Adrenal gland (tissue), 12 donors: Measurements from ENCODE around the gene MIA2. TPM values are rescaled to one million over a fixed set of nuclear protein-coding genes. Genes with fewer than 3 reads are reported as not detected.

Experiments
- DNase-seq, 7 donors: peaks; one replicate each; pipeline ENCODE4 v3.0.0-alpha.2; 2019 to 2020
- H3K27ac ChIP-seq, 5 donors: fragments of 200-600 bp; sonication (generic) in 4 of 5; 1 replicate in 3 of 5; 2 replicates in 2 of 5; pipeline versions ENCODE4 v1.5.1 to v1.8.0; 2016 to 2020; ENCODE audit warnings: mild to moderate bottlenecking in 1 of 5
- H3K27me3 ChIP-seq: fragments of 200-600 bp; 2 replicates; pipeline ENCODE4 v1.8.0; 2021
- H3K36me3 ChIP-seq, 2 donors: fragments of 200-600 bp; replicated peaks in 1 of 2; 1 replicate in 1 of 2; 2 replicates in 1 of 2; pipeline versions ENCODE4 v1.5.1 to v1.8.0; 2018 to 2022
- H3K4me1 ChIP-seq, 2 donors: fragments of 200-600 bp; replicated peaks in 1 of 2; 1 replicate in 1 of 2; 2 replicates in 1 of 2; pipeline versions ENCODE4 v1.5.1 to v1.8.0; 2018 to 2021
- H3K4me3 ChIP-seq, 4 donors: fragments of 200-600 bp; sonication (generic) in 3 of 4; one replicate each; pipeline ENCODE4 v1.5.1; 2016 to 2018
- H3K9me3 ChIP-seq, 3 donors: fragments of 200-600 bp; sonication (generic) in 1 of 3; replicated peaks in 1 of 3; 1 replicate in 2 of 3; 2 replicates in 1 of 3; pipeline versions ENCODE4 v1.5.1 to v1.8.0; 2016 to 2021
- CTCF ChIP-seq, 6 experiments: fragments of 450-650 bp in 4 of 6; fragments of 200-600 bp in 2 of 6; sonication (generic) in 1 of 6; IDR thresholded peaks; 1 replicate in 5 of 6; 2 replicates in 1 of 6; pipeline versions ENCODE4 v1.5.1 to v1.8.0; 2016 to 2021; ENCODE audit warnings: antibody characterized with exemption in 6 of 6, mild to moderate bottlenecking in 2 of 6, moderate library complexity in 1 of 6
- POLR2A ChIP-seq, 2 donors: fragments of 450-650 bp; IDR thresholded peaks; one replicate each; pipeline ENCODE4 v1.6.1; 2017; ENCODE audit warnings: antibody characterized with exemption in 2 of 2, mild to moderate bottlenecking in 2 of 2, moderate library complexity in 1 of 2
- WGBS, 4 donors: extraction: QIAGEN DNeasy Blood & Tissue Kit in 2 of 4; methylation state at CpG; one replicate each; pipeline versions ENCODE4 v1.1.5 to v1.1.7; 2013 to 2017; 5-methylcytosine and 5-hydroxymethylcytosine counted together
- intact Hi-C, 2 donors: fragments of 100-400 bp; cut with DNase I; formaldehyde crosslinking; loops; one replicate each; pipeline versions ENCODE4 v1.14.1 to v1.15.0; 2022 to 2023
- polyA plus RNA-seq, 3 donors: library from polyadenylated mRNA; stranded (reverse); fragments of 200-250 nt in 2 of 3; fragments of 350-450 nt in 1 of 3; fragmentation: Illumina TruSeq in 1 of 3; extraction: RNeasy Lipid Tissue Mini Kit (QIAGEN cat#74804) in 1 of 3; gene quantifications; one replicate each; pipeline ENCODE4 v1.2.3, GENCODE V29; 2013 to 2014
- total RNA-seq, 9 donors: library from RNA; depleted of rRNA in 4 of 9; stranded (reverse); fragments of >200 nt in 4 of 9; fragments of 120-200 nt in 1 of 9; fragmentation: NEBNext Ultra II Directional in 1 of 9; extraction: Animal tissue kit (Norgen Biotek cat#: 25700) in 1 of 9; gene quantifications; one replicate each; pipeline versions ENCODE4 v1.1.0 to v1.2.4, GENCODE V29; 2013 to 2023
- donor health status: healthy with polysubstance abuse.
- donor health status: Bipolar disorder and iron deficiency.
- donor health status: DM: yes; HTN: yes; CAD: no.
- donor health status: DM: no; HTN: no; CAD: no.
- donor health status: DM: no; HTN: no; CAD: no.
- donor health status: DM: yes; HTN: yes; CAD: no.

Gene MIA2
- total and polyA plus RNA-seq, 12 donors: 24.8 to 62.0 (median 41.5) TPM

- intact Hi-C loops: loop anchor here in 1 of 2 donors (10.0 kb wide), 1 partner anchor 264 kb away; the partner anchor contains the start of gene SEC23A
- 50 to 56% (median 53%) methylated on average over 4 of the region's 4 CpGs for WGBS, 4 donors
- no peaks in the 10 kb centered on the region for H3K27me3 ChIP-seq
- TF ChIP-seq CTCF (IDR thresholded peaks at IDR 0.05): peak; percentile 31 to 90 (median 66)
- TF ChIP-seq POLR2A (IDR thresholded peaks at IDR 0.05): no peak
- H3K4me3 ChIP-seq: no peak overlapping the region
- peaks cover 0 to 18% of the 10 kb centered on the region in 2 donors for H3K4me1 ChIP-seq
- peaks cover 0 to 12% (median 0%) of the 10 kb centered on the region in 3 donors for H3K9me3 ChIP-seq
- H3K36me3 ChIP-seq: no peaks in the 10 kb centered on the region
- peak; percentile 72 to 90 (median 84) for DNase-seq
- peak overlapping the region in 3 of 5 donors; percentile 3 to 53 (median 4) for H3K27ac ChIP-seq
Measured at GRCh38 chr14:39368261-39368959, 134.7 kb downstream of the MIA2 start.

- Histone ChIP-seq H3K4me3 (no peak overlapping the region), H3K4me1 (peaks cover 0 to 18% of the 10 kb centered on the region in 2 donors), H3K27me3 (no peaks in the 10 kb centered on the region), H3K36me3 (no peaks in the 10 kb centered on the region), H3K9me3 (peaks cover 0 to 12% (median 0%) of the 10 kb centered on the region in 3 donors), H3K27ac (no peak overlapping the region)
- TF ChIP-seq CTCF (IDR thresholded peaks at IDR 0.05) (no peak), POLR2A (IDR thresholded peaks at IDR 0.05) (no peak)
- 43 to 55% (median 50%) methylated on average over 2 of the region's 2 CpGs for WGBS, 4 donors
- intact Hi-C loops: loop anchor here in 1 of 2 donors (10.0 kb wide), 1 partner anchor 264 kb away; the partner anchor contains the start of gene SEC23A
- peak in 4 of 7 donors; percentile 40 to 55 (median 48) for DNase-seq
Measured at GRCh38 chr14:39369029-39369428, 135.3 kb downstream of the MIA2 start.

GRCh38 chr14:39370415-39370814 lies 136.7 kb downstream of the MIA2 start:
- no peaks in the 10 kb centered on the region for H3K27me3 ChIP-seq
- H3K9me3 ChIP-seq: no peaks in the 10 kb centered on the region
- DNase-seq: no peak
- H3K4me1 ChIP-seq: peaks cover 0 to 18% of the 10 kb centered on the region in 2 donors
- WGBS, 4 donors: 75 to 90% (median 87%) methylated on average over 9 to 12 of the region's 12 CpGs
- no peaks in the 10 kb centered on the region for H3K36me3 ChIP-seq
- H3K4me3 ChIP-seq: no peak overlapping the region
- no peak overlapping the region for H3K27ac ChIP-seq
- TF ChIP-seq POLR2A (IDR thresholded peaks at IDR 0.05): no peak
- TF ChIP-seq CTCF (IDR thresholded peaks at IDR 0.05): no peak
- intact Hi-C loops: loop anchor here in 1 of 2 donors (10.0 kb wide), 1 partner anchor 54 kb away; no protein-coding TSS in a partner anchor

GRCh38 chr14:39372656-39373055 lies 138.9 kb downstream of the MIA2 start:
- Histone ChIP-seq H3K27ac (no peak overlapping the region), H3K4me3 (no peak overlapping the region), H3K4me1 (peaks cover 19 to 34% of the 10 kb centered on the region in 2 donors), H3K9me3 (no peaks in the 10 kb centered on the region), H3K36me3 (no peaks in the 10 kb centered on the region), H3K27me3 (no peaks in the 10 kb centered on the region)
- TF ChIP-seq POLR2A (IDR thresholded peaks at IDR 0.05) (no peak), CTCF (IDR thresholded peaks at IDR 0.05) (no peak)
- no peak for DNase-seq
- intact Hi-C loops: loop anchor here in 1 of 2 donors (10.0 kb wide), 1 partner anchor 52 kb away; no protein-coding TSS in a partner anchor
- 92 to 99% (median 94%) methylated on average over 1 of the region's 1 CpG for WGBS, 4 donors
